T-helper 2 cell treated with Interferon-gamma antibody and Interleukin-4, amounts not matched to agents 100 ng/mL and 5 ng/mL, for 36 hours (primary cell): ENCODE results near the gene ST14. TPM values are rescaled to one million over a fixed set of nuclear protein-coding genes. Genes with fewer than 3 reads are reported as not detected.

Source experiments
- intact Hi-C: fragments of 100-400 bp; cut with micrococcal nuclease; formaldehyde crosslinking; loops from one replicate; pipeline ENCODE4 v1.15.1; 2023
- total RNA-seq: library from RNA; stranded (reverse); gene quantifications from 2 replicates; pipeline ENCODE4 v1.2.3, GENCODE V29; 2022

The ST14 gene
- total RNA-seq, 1 donor from 2014 or later: not detected

DNA sequence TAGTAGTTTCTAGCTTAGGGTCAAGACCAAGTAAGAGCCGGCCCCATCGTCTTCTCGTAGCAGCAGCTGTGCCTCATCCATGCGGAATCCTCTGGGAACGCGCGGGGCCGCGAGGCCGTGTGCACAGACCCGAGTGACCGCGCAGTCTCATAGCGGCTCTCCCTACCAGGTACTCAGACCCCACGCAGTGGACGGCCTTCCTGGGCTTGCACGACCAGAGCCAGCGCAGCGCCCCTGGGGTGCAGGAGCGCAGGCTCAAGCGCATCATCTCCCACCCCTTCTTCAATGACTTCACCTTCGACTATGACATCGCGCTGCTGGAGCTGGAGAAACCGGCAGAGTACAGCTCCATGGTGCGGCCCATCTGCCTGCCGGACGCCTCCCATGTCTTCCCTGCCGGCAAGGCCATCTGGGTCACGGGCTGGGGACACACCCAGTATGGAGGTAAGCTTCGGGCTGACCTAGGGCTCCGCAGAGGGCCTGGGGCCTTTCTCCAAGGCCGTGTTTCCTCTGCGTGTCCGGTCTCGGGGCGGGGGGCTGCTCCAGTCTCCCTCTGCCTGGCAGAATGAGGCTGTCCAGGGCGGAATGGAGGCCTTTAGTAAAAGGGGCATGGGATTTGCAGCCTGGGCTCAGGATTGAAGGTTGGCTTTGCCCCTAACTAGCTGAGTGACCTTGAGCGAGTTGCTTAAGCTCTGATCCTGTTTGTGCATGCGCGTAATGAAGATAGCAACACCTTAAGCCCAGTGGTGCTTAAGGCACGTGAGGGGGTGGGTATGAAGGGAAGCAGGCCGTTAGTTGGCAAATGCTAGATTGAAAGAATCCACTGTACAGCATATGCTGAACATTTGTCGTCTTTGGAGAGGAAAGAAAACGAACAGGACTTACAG lies 48.9 kb downstream of the ST14 start:
- intact Hi-C loops: no loop called here

DNA sequence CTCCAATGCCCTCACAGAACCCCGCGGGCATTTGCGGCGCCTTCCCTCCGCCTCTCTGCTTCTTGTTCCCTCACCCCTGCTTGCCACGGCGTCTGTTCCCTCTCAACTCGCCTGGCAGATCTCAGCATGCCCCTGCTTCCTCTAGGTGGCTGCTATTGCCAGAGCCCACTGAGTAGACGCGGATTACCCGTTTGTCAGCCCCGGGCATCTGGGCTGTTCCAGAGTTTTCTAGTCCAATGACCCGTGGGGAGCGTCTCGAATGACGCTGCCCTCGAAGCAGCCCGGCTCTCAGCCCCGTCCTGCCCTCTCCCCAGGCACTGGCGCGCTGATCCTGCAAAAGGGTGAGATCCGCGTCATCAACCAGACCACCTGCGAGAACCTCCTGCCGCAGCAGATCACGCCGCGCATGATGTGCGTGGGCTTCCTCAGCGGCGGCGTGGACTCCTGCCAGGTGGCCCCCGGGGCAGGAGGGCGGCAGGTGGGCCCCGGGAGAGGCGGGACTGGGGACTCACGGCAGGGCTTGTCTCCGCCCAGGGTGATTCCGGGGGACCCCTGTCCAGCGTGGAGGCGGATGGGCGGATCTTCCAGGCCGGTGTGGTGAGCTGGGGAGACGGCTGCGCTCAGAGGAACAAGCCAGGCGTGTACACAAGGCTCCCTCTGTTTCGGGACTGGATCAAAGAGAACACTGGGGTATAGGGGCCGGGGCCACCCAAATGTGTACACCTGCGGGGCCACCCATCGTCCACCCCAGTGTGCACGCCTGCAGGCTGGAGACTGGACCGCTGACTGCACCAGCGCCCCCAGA lies 49.7 kb downstream of the ST14 start:
- intact Hi-C loops: no loop called here

DNA sequence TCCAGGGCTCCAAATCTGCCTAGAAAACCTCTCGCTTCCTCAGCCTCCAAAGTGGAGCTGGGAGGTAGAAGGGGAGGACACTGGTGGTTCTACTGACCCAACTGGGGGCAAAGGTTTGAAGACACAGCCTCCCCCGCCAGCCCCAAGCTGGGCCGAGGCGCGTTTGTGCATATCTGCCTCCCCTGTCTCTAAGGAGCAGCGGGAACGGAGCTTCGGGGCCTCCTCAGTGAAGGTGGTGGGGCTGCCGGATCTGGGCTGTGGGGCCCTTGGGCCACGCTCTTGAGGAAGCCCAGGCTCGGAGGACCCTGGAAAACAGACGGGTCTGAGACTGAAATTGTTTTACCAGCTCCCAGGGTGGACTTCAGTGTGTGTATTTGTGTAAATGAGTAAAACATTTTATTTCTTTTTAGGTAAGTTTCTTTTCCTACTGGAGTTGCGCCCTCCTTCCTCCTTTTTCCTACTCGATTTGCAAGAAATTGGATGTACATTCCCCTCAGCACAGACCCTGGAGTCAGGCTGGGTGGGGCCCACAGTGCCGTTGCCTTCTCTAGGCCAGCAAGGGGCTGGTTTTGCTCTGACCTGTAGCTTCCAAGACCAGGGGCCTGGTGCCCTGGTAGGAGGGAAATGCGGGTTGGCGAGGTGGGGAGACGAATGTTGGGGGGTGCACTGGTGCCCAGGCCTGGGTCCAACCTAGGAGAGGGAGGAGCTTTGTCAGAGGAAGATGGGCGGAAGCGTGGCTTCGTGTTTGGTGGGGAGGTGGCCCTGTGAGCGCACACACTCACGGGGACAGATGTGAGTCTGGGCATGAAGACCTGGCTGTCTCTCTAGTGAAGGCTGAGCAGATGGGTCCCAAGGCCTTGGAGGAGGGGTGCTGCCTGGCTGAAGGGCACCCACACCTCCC lies 50.6 kb downstream of the ST14 start:
- intact Hi-C loops: no loop called here

DNA sequence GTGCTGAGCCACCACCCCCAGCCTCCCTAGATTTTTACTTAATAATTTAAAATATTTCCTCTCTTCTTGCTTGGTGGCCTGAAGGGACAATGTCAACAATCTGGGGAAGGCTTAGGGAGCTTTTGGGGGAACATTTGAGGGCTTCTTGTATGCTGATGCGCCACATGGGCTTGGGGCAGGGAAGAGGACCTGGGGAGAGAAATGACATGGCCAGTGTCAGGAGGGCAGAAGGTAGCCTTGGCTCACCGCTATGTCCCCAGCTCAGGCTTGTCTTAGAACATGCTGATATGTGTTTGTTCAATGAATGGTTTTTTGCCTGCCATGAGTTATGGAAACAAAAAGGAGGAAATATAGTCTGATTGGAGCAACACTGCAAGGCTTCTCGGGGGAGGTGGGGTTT lies 51.6 kb downstream of the ST14 start:
- intact Hi-C loops: no loop called here

DNA sequence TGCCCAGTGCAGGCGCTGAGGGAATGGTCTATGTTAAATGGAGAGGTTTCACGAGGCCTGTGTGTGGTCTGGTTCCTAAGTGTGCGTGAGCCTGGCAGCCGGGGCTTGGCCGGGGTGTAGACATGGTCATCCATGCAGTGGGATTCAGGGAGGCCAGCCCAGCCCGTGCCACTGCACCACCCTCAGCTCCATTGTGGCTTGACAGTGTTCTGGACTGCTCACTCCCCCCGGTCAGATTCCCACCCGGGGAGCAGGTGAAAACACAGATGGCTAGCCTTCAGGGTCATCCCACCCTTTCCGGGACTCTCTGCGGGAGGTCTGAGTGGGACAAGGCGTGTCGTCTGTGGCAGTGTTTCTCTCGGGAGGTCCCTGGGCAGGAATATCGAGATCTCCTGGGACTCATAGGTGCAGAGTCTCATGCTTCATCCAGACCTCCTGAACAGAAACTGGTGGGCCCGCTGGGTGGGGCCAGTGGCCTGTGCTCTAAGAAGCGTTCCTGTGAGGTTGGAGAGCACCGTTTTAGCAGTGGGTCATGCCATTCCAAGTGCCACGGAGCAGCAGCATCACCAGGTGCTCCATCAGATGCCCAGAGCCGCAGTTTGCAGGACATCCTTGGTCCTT lies 52.3 kb downstream of the ST14 start:
- intact Hi-C loops: no loop called here

DNA sequence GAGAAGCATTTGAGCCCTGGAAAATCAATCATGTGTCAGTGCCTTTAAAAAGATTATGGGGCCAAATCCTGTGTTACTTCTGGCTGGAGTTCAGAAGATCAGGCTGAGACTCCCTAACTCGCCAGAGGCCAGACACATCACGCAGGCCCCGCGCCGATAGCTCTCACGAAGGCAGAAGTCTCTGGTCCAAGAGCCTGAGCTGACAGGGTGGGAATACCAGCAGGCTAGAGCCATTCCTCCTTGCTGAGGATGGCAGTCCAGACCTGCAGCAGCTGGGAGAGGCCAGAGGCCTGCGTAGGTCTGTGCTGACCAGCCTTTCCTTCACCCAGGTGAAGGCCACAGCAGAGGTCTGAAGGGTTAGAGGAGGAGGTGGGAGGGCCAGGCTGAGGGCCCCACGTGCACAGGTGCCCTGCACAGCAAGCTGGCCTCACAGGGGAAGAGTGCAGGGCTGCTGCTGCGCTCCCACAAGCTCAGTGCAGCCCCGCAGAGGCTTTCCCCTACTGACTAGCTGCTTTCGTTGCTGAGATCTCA lies 52.9 kb downstream of the ST14 start:
- intact Hi-C loops: no loop called here

DNA sequence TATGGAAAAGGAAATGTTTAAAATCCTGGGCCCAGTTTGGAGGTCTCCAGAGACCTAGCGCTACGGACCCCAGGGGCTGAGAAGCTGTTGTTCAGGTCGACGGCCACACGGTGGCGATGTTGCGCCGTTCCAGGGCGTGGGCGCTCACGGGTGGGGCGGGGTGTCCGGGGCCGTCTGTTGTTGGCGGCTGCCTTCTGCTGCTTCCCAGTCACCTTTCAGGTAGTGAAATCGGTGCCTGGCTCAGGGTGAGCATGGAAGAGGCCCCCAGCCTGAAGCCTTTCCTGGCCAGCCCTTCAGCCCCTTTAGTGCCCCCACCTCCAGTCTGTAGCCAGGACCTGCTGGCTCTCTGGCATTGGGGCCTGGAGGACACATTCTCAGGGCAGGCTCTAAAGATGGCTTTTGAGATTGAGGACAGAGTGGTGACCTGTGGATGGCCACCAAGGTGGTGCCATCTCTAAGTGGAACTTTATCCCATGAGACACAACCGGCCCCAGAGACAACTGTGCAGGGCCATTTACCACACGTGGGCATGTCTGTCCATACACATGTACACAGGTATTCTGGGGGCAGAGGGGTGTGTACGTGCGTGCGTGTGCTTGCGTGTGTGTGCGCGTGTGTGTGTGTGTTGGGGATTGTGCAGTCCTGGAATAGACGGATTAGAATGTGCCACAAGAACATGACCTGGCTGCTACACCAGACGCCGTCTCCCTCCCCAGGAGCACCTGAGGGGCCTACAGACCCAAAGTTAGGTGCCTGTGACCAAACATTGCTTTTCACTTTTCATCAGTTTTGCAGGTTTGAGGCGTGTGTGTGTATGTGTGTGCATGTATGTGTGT lies 53.8 kb downstream of the ST14 start:
- intact Hi-C loops: loop anchor here (1.0 kb wide), 3 partner anchors 158 to 649 kb away; no protein-coding TSS in a partner anchor

DNA sequence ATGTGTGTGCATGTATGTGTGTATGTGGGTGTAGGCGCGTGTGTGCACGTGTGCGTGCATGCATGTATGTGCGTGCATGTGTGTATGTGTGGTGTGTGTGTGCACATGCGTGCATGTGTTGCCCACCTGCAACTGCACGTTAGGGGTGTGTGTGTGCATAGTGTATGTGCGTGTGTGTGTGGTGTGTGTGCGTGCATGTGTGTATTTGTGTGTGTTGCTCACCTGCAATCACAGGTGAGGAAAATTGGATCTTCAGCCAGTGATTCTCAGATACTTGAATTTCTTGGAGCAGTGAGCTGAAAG lies 54.3 kb downstream of the ST14 start:
- intact Hi-C loops: loop anchor here (1.0 kb wide), 3 partner anchors 157 to 648 kb away; no protein-coding TSS in a partner anchor

DNA sequence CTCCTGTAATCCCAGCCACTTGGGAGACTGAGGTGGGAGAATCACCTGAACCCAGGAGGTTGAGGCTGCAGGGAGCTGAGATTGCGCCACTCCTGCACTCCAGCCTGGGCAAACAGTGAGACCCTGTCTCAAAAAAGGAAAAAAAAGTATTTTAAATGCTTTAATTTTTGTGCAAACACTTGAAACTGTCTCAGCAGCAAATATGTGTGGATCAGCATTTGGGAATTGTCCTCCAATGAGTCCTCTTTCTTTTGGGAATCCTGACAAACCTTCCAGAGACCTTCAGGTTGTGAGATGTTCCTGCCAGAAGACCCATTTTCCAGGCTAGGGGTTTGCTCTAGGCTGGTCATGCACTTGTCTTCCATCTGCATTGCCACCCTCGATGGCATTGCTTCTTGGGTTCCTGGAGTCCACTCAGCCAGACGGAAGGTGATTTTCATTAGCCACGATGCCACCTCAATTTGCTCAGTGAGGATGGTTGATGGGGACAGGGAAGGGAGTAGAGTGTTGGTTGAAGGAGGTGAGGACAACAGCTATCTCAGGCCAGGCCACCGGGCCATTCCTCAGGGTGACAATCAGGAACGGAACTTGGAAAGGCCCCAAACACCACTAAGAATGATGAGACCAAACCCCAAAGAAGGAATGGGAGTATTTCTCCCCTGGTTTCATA lies 55.4 kb downstream of the ST14 start:
- intact Hi-C loops: no loop called here

DNA sequence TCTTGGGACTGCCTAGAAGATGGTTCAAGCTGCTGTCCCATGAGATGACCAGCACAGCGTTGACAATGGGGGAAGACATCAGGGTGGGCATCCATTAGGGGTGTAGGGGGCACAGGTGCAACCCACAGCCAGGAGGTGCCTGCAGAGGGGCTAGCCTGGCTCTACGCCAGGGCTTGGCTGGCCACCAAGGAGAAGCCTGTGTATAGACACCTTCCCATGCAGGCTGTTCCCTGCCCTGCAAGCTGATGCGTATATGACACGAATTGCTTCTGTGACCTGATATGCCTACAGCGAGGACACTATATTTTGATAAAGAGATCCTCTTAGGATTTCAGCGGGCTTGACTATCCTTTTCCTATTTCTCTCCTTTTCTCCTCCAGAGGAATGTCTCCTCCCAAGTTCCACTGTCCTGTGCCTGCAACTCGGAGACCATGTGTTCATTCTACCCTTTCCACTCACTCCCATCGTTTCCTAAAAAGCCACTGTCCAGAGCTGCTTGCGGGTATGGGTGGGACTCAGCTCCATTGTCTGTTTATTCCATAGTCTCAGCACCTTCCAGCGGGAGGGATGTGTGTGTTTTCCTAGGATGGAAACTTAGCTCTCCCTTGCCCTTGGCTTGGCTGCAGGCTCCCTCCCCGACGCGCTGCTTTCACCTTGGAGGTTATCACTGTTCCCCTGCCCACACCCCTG lies 56.1 kb downstream of the ST14 start:
- intact Hi-C loops: no loop called here

DNA sequence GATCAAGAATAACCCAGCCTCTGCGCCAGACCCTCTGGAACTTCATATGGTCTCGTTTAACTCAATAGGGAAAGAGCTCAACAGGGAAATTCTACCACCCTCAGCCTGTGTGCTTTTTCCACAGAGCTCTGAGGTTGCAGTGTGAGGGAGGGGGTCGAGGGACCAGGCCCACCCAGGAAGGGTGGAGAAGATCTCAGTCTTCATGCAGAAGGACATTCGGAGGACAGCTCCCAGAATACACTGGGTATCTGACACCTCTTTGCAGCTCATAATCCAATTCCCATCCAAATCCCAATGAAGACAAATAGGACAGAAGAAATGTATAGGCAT lies 56.6 kb downstream of the ST14 start:
- intact Hi-C loops: no loop called here

DNA sequence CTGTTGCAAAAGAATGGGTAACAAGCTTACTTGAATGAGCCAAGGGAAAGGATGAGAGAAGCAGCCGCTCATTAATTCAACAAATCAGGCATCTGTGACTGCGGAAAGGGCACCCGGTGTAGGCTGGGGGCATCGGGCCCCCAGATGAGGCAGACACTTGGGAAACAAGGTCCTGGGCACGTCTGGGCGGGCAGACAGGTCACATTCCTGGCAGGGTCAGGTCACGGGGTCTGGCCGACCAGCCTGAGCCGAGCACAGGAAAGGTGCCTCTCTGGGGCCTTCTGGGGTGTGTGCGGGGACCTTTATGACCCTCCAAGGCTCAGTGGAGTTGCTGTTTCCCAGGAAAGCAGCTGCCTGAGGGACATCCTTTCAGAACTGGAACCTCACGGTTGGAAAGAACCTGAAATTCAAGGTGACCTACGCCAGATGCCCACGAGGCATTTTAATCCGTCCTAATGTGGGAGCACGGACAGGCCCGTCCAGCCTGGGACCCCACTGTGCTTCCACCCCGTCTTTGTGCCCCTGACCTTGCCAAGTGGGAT lies 57.1 kb downstream of the ST14 start:
- intact Hi-C loops: no loop called here

DNA sequence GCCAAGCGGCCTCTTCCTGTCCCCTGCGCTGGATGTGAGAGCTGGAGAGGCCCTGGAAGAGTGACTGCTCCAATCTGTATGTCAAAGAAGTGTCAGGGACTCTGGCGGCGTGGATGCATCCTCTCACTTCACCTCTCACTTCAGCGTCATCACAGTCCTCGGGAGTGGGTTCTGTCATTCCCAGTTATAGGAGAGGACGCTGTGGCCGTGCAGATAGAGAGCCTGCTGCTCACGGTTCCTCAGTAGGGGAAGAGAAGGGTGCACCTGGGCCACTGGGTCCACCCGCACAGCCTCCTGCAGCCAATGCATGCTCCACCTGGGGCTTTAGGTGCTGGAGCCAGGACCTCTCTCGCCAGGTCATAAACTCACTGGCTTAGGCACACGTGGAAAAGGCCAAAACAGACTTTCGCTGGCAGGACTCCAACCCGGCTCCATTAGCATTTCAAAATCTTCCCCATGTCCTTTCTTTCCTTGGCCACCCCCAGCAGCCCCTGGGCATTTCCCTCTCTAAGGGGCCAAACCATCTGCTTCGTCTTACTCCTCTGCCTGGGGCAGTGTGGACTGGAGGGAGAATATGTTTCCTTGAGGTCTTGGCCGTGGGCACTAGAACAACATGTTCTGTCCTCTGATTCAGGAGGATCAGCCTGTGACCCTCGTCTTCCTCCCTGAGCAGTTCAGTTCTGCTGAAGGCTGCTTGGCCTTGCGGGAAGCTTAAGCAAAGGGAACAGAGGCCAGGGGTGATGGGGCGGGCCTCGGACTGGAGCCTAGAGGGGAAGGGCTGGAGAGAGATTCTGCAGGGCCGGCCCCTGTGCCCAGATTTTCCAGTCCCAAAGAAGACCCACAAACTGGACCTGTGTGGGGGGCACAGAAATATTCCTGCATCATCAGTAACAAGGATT lies 57.8 kb downstream of the ST14 start:
- intact Hi-C loops: no loop called here

DNA sequence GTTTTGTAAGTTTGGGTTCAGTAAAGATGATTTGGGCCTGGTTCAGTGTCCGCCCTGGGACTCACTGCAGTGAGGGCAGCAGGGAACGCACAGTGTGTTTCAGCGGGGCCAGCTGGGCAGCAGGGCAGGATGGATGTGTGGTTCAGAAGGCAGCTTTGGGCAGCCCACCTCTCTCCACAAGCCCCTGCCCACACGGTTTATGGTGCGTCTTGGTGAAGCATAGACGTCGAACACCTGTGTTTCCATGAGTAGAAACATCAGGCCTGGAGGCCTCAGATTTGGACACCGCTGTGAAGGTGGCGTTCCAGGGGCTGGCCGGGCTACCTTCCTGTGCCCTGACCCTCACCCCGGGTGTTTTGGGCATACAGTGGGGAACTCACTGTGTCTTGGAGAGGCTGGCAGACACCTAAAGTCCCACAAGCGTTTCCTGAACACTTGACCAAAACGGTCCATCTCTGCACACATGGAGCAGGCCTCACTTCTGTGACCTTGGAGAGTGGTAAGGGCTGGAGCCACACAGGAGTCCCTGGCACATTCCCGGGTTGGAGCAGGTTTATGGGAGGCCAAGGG lies 59.0 kb downstream of the ST14 start:
- intact Hi-C loops: no loop called here

DNA sequence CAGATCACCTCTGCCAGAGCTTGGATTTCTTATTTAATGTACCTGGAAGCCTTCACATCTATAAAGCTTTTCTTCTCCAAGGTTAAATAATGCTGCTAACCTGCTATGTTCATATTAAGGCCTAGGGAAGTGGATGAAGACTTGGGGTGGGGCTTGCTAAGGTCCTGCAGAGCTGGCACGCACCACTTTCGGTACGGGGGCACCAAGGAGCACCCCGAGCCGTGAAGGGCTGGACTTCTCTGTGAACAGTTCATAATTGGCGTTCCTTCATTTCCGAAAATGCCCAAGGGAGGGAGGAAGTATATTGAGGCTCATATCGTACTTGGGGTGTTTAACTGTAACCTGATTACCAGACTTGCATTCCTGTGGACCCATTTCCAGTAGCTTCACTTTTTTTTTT lies 59.6 kb downstream of the ST14 start:
- intact Hi-C loops: no loop called here

DNA sequence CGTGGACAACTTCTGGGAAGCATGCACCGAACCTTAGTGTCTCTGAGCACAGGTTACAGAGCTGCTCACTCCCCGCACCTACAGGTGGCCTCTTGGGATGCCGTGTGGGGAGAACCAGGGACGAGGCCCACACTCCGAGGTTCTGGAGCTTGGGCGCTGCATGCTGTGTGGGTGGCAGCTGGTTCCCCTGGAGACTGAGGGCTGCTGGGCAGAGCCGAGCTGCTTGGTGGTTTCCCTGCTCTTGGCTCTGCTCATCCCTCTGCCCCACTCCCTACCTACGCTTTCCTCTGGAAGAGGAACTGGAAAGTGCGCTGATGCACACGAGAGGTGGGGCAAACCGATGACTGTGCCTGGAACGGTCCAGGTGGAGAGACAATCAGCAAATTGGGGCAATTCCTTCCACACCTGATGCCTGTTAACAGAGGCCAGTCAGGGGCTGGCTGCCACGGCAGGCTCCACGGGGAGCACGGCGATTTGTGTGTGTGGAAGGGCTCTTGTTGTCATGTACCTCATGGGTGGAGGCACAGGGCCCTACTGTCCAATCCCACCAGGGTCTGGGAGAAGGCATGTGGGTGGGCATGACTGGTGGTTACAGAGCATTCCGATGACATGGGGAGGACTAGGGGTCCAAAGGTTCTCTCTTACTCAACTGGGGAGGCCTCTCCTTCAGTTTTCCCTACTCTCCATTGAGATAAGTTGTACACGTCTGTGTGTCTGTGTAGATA lies 60.9 kb downstream of the ST14 start:
- intact Hi-C loops: no loop called here
